Activated CD4-positive, CD25-positive, alpha-beta regulatory T cell (primary cell): ENCODE measurements around the gene ELFN2.

Experiments
- DNase-seq, 4 experiments: peaks; one replicate each; lab custom pipeline; 2025; lab: John Stamatoyannopoulos, UW

Gene ELFN2

DNA sequence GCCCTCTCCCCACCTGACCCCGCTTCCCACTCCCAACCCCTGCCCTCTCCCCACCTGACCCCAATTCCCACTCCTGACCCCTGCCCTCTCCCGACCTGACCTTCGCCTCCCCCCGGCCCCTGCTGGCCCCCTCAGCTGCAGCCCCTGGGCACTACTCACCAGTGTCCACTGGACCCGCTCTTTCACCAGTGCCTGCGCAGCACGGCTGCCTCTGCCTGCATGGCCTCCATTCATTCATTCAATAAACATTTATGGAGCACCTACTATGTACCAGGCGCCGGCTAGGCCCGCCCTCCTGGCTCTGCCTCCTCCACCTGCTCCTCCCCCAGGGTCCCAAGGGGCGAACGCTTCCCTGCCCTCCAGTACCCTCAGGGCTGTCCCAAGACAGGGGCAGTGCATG is 42.6 kb downstream of the ELFN2 start:
- no peak for DNase-seq

DNA sequence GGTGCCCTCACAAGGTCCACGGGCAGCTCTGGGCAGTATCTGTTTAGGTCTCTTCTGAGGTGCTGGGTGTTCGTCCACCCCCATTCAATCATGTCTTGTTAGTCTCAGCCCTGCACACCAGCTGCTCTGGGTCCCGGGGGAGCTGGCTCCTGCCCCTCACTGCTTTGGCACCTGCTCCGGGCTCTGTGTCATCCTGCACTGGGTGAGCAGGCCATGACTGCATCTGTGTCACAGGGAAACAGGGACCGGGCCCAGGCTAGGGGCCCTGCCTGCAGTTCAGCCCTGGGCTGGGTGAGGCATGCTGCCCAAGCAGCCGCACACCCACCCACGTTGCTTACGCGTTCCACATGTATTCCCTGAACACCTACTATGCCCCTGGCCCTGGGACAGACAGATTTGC is 43.9 kb downstream of the ELFN2 start:
- no peak for DNase-seq

DNA sequence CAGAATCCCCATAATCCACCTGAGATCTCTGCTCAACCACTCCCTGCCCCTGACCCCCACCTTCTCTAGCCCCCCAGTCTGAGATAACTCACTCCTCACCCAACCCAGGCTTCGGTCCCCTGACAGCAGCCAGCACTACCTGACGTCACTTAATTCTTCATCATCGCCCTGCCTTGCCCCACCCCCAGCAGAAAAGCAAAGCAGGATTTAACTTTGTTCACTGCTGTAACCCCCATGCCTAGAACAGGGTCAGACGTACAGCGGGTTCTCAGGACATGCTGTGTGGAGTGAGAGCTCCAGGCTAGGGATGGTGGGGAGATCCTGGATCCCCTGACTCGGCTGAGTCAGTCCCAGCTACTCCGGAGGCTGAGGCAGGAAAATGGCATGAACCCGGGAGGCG is 45.8 kb downstream of the ELFN2 start:
- DNase-seq = no peak

DNA sequence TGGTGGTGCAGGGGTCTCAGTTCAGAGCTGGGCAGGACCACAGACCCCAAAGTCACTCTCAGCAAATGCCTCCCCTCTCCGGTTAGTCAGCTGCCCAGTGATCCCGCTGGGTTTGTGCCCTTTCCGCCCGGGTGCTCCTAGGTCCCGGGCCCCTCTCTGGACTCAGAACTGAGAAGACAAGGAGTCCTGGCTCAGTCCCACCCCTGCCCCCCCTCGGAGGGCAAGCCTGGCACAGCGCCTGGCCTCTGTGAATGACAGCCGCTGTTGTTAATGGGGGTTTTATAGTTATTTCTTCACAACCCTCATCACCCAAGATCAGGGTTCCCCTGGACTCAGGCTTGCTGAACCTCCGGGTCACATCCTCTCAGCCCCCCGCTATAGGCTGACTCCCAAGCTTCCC is 47.6 kb downstream of the ELFN2 start:
- no peak for DNase-seq

DNA sequence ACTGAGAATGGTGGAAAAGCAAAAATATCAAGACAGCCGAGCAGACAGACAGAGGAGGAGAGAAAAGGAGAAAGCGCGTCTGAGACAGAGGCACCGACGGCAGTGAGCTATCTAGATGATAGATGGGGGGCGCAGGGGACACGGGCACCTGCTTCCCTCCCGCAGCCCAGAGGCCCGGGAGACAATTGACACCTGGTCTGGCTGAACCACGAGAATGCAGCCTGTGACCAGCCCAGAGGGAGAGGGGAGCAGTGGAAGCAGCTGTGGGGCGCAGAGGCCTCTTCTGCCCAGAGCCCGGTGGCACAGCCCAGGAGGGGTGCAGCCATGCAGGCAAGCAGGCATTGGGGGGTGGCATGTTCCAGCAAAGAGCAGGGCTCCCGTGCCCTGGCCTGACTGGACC is 48.2 kb downstream of the ELFN2 start:
- DNase-seq = no peak

DNA sequence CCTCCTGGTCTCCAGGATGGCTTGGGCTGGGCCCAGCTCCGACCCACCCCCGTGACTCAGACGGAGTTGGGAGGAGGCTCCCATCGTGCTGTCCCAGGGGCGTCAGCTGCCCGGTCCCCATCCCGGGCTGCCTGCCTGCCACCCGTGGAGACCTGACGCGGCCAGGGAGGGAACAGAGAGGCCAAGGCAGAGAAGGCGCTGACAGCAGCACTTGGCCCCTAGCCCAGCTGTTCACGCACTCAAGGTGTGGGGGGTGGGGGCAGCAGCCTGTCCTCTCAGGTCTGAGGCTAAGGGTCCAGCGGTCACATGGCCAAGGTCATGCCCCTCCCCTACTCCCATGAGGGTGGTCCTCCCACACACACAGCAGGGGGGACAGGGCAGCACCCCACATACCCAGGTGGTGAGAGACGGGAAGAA is 48.6 kb downstream of the ELFN2 start:
- DNase-seq = no peak

DNA sequence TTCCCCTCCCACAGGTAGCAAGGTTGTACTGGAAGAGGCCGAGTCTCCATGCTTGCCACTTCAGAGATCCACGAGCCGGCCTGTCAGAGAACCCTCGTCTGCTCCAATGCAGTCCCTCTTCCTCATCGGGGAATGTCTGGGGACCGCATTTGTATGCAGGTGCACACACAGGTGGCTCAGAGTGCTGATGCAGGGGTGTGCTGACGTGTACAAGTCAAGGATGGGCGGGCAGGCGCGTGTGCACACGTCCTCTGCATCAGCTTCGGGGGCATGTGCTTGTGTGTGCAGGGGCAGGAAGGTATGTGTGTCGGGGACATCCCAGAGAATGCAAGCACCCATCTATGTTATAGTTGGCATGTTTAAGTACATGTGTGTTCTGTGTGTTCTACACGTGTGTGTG is 49.4 kb downstream of the ELFN2 start:
- no peak for DNase-seq

DNA sequence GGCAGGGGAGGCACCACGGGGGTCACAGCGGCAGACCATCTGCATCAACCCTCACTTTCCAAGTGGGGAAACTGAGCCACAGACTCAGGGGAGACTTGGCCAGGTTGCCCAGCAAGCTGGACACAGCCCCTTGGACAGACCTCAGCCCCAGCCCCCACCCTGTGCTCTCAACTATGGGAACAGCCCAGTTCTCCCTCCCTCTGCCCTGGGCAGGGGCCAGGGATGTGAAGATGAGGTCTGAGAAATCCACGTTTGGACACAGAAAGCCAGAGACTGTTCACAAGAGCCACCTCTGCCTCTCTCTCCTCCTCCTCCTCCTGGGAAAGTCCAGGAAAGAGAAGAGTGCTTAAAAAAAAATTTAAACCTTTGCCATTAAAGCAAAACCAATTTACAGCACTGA is 50.1 kb downstream of the ELFN2 start:
- DNase-seq = no peak

DNA sequence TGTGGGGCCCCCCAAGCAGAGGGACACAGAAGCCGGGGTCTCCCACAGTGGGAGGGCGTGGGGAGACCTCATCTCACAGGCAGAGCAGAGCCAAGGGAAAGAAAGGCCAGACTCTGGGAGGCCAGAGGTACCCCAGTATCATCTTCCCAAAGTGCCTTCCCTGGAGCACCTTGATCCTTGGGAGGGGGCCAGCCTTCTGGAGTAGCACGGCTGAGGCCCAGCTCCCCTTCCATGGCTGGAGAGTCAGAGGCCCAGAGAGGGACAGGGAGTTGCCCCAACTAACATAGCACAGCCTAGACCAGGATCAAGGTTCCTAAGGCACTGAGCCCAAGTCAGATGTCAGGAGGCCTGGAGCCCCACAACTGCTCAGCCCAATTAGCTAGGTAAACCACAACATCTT is 50.6 kb downstream of the ELFN2 start:
- DNase-seq = no peak

DNA sequence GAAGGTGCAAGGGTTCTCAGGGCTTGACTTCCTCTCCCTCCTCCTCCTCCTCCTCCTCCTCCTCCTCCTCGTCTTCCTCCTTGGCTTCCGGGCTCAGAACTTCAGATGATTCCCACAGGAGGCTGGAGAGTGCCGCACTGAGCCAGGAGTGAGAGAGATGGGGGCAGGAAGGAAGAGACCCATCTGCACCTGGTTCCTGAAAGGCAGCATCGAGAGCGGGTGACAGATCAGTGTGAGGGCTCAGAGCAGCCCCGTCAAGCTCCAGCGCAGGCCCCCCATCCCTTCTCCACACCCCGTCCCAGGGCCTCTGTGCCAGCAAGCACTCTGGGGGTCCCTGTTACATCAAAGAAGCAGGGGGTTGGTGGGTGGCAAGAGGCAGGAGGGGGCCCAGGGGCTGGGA is 51.5 kb downstream of the ELFN2 start:
- no peak for DNase-seq

DNA sequence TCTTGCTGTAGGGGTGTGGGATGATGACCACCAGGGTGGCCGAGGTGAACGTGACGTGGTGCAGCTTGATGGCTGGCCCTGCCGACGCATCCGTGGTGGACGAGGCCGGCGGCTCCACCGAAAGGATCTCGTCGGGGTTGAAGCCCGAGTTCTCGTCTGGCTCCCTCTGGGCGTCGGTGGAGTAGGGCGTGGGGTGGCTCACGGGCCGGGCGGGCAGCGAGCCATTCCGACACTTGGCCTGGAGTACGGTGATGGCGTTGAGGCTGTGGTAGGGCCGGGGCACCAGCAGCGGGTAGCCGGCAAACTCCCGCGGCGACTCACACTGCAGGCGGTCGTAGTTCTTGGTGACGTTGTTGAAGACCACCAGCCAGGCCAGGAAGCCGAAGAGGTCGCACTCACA is 52.7 kb downstream of the ELFN2 start:
- DNase-seq = no peak

DNA sequence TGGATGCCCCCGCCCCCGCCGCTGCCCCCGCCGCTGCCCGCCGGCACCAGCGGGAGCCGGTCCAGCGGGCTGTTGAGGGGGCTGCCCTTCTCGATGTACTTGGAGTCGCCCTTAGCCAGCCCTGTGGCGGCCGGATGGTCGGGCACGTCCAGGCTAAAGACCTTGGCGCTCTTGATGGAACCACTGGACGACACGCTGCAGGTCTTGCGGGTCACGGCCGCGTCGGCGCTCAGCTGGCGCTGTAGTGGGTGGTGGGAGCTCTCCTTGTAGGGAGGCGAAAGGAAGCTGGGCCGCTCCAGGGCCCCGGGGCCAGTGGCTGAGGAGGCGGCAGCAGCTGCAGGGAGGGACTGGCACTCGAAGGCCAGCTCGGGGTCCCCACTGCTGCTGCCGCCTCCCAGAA is 53.8 kb downstream of the ELFN2 start:
- no peak for DNase-seq

DNA sequence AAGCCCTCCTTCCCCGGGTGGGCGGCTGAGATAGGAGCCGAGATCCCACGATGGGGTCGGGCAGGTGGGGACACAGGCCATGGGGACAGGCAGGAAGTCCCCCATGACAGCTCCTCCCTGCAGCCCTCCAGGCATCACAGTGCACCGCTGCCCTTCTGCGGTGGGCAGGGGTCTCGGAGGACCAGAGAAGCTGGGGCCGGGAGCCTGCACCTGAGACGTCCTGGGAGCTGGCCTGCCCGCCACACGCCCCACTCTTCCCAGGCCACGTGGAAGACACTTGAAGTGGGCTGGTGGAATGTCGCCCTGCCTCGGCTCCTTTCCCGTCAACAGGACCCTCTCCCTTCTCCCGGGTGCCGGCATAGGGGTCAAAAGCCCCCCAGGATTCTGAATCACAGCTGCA is 55.4 kb downstream of the ELFN2 start:
- no peak for DNase-seq

DNA sequence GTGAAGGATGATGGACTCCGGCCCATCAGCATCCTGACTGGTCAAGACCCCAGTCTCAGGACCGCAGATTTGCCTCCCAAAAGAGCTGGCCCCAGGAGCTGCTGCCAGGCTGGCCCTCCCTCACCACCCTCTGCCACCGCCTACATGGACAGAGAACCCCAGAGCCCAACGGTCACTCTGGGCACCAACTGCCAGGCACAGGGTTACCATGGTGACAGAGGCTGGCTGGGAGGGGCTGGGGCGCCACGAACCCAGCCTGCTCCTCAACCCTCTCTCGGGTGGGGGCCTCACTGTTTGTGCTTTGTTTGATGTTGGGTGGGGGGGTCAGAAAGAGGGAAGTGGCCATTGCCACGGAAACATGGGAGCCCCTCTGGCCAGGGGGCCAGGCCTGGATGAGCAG is 55.8 kb downstream of the ELFN2 start:
- no peak for DNase-seq

DNA sequence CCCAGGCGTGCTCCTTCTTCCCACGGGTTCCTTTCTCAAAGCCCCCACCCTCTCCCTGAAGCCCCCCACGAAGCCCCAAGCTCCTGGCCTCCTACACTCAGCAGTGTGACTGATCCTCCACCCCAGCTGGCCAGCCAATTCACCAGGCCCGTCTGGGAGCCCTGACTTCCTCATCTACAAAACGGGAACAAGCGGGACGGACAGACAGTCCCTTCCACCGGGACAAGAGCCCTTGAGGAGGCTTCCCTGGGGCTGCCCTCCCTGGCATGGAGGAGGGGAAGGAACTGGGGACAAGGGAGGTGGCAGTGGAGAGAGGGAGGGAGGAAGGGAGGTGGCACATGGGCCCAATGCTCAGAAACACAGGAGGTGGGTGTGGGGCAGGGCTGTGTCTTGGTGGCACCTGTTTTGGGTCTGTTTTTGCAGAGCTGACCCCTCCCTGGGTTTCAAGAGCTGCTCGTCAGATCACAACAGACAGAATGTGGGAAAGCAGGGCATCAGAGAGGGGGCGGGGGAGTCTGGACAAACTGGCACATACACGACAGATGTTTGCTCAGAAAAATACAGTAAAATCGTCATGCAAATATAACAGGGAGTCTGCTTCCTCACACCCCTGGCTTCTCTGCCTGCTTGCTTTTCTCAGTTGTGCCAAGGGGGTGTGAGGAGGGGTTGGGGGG is 56.8 kb downstream of the ELFN2 start:
- DNase-seq = no peak

DNA sequence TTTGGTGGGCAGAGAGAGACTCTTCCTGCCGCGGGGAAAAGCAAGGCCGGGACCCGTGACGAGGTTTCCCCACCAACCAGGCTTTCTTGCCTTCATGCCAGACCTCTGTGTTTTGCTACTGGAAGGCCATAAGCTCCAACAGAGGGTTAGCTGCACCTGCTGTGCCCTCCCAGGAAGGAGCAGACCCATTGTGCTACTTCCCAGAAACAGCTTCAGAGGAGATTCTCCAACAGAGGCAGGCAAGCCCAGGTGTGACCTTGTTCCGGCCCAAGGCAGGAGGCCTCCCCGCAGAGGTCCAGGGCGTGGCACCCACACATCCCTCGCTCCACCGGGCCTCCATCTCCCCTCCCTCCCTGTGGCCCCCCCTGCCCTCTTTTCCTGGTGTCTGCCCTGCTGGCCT is 57.8 kb downstream of the ELFN2 start:
- no peak for DNase-seq

DNA sequence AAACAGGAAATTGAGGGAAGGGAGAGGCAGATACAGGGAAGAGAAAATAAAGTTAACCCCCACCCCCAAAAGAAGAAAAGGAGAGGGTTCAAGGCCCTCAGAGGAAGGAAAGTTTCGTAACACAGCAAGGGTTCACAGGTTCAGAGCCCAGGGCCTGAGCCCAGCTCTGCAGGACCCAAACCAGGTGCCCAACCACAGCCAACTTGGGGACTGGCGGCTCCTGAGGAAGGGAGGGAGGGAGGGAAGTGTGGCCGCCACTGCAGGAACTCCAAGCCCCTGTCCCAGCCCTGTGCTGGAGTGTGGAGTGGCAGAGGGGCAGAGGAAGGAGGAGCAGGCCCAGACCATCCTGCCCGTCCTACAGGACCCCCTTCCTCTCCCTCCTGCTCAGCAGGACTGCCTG is 59.2 kb downstream of the ELFN2 start:
- no peak for DNase-seq

DNA sequence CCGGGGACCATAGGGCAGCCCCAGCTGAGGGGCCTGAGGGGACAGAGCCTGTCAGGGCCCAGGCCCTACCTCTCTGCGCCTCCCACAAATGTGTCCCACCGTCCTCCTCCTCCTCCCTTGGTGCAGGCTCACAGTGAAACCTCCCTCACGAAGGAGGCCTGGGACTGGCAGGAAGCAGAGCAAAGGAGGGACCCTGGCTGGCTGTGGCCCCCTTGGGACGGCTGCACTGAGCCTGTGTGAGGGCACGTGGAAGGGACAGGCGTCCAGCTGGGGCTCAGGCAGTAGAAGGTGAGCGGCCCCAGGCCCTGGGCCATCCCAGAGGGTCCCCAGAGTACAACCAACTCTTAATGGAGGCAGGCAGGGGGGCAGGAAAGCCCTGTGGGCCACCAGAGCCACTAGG is 60.7 kb downstream of the ELFN2 start:
- no peak for DNase-seq

DNA sequence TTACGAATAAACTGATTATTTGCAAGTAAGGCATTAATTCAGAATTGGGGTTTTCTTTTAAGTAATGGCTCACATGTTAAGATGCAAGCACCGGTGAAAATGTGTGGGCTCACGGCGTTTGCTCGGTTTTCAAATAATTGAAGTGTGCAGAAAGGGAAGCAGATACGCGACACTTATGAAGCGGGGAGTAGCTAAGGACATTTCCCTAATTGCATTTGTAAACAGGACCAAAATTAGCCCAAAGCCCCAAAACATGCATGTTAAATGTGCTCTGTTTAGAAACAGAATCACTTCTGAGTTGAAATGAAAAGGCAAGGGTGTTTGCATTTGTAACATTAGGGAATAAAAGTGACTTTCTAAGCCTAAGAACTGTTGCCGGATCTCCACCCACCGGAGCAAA is 61.3 kb downstream of the ELFN2 start:
- DNase-seq = no peak

DNA sequence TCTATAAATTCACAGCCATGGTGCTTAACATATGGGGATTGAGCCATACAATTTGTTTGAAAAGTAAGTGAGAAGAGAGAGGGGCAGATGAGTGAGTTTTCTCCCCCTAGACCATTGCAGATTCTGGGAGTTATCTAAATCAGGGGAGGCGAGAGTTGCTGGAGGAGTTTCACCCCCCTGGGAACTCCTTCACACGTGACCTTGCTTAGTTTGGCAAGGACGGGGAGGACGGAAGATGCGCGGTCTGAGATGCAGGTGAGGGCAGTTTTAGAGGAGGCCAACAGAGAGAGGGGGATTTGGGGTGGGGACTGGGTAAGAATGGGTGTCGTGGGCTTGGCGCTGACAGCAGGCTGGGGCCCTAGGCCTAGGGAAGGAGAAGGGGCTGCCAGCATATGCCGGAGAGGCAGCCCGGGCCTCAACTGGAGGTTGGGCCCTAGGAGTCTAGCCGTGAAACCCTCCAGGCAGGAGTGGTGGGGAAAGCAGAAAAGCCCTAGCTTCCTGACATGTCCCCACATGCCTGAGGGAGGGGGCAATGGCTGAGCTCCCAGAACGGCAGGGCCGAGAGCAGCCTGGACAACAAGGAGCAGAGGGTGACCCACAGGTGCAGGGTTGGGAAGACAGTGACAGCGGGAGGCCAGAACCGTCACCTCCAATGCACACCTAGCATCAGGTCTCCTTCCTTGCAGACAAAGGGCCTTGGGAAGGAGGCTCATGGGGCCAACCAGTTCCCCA is 63.9 kb downstream of the ELFN2 start:
- DNase-seq = no peak

DNA sequence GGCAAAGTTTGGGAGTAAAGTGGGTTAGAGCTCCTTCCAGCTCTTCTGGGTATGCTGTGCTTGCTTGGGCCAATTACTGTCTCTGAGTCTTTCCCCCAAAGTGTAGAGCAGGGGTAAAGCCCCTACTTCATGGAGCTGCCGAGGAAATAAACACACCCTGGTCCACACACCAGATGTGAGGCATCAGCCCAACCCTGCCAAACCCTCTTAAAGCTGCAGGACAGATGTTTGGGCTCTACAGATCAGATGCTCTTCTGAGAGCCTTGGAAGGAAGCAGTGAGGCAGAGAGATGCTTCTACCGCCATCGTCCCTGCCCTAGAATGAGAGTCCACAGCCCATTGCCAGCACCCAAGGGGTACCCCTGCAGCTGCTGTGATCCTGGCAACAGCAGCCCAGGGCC is 64.7 kb downstream of the ELFN2 start:
- no peak for DNase-seq

DNA sequence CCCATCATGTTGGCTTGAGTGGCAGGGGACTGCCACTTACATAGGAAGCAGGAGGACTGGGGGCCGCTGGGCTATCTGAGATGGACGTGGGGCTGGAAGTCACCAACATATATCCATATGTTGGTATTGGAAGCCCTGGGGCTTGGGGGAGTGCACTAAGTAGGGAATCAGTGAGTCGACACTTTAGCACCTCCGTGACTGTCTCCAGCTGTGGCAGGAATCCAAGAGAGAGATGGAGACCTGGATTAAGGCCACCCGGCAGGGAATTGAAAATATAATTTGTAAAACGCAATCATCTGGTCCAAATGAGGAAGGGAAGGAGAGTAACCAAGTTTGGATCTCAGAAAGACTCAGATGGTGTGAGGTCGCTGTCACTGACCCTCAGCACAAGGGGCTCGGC is 68.4 kb downstream of the ELFN2 start:
- DNase-seq = no peak

DNA sequence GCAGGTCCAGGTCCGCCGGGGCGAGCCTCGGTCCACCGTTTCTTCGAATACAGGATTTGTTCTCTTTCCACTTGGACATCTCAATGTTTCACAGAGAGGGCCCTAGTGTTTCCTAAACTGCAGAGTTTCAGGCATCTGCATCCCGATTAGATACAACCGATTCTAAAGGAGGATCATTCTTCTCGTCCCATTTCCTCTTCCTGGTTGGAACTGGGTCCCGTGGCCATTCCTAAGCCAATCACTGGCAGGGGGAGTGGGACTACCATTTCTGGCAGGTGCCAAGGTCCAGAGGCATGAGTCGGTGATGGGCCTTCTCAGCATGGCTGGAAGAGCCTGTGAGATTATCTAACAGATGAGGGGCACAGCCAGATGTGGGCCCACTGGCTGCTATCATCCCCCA is 68.9 kb downstream of the ELFN2 start:
- DNase-seq = no peak

DNA sequence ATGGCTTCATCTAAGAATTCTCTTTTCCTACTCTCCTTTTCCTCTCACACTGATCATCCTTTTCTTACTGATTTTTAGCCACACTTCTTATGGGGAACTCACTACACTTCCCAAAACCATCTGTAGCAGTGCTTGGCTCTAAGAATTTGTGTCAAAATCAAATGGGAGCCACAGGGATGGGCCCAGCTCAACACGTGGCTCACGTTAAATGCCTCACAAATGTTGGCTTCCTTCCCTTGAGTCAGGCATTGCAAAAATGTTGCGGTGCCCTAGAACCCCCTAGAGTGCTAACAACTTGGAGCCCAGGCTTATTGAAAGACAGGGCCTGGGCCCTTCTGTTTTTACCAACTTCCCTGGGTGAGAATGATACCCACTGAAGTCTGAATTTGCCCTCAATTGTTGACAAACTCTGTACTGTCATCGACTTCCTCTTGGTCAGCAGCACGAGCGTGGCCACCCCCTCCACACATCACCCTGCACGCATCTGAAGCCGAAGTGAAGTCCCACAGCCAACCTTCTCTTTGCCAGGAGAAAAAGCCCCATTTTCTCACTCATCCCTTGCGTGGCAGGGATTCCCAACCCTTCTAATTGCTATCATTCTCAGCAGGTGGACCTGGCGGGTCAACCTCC is 69.7 kb downstream of the ELFN2 start:
- DNase-seq = no peak
